GM12892 (cell line): Measurements from ENCODE around the gene PHLDB2.
A peak's percentile ranks its signal among the peaks of the same experiment; 100 is the strongest.

Experiments
- POLR2A ChIP-seq: IDR thresholded peaks from 2 replicates; pipeline ENCODE4 v1.6.1; 2011; ENCODE audit warnings: low read depth, low read length, control low read depth
- POLR2AphosphoS5 ChIP-seq: IDR thresholded peaks from 2 replicates; pipeline ENCODE4 v1.6.1; 2011; ENCODE audit warnings: low read depth, low read length, control low read depth

- peak; percentile 92 for TF ChIP-seq POLR2AphosphoS5
- peak; percentile 91 for TF ChIP-seq POLR2A
These were observed 119.7 kb downstream of the PHLDB2 start, which contains the start of gene ABHD10 for GRCh38 chr3:111978583-111979433.
